A549 (cell line): ENCODE data around the gene PTPN13. TPM values are rescaled to one million over a fixed set of nuclear protein-coding genes. Genes with fewer than 3 reads are reported as not detected.

ENCODE experiments used
- ATAC-seq, 2 experiments: fragments of 200-7000 bp in 1 of 2; fragments of >200 bp in 1 of 2; cut with Nextera tagmentation in 1 of 2; cut with Tn5 transposase in 1 of 2; 3 replicates each; pipeline versions ENCODE4 v1.8.0 to v1.9.1; 2018 to 2020; ENCODE audit warnings: mild to moderate bottlenecking in 1 of 2, moderate library complexity in 1 of 2
- CTCF ChIA-PET: fragments of 300-600 bp; sonication (Branson Sonifier 250); formaldehyde crosslinking; extraction: SDS; loops from one replicate; lab custom pipeline; 2021; ENCODE audit warnings: antibody characterized with exemption, inconsistent platforms; lab: Yijun Ruan, JAX
- POLR2A ChIA-PET: fragments of 350-600 bp; formaldehyde crosslinking; extraction: SDS; loops from one replicate; lab custom pipeline; 2021; ENCODE audit warnings: antibody characterized with exemption, inconsistent platforms; lab: Yijun Ruan, JAX
- DNase-seq, 2 experiments: peaks; one replicate each; pipeline versions ENCODE4 v3.0.0 to v3.0.0-alpha.2; 2011 to 2016; ENCODE audit warnings: low read depth in 1 of 2, low spot score in 1 of 2
- FAIRE-seq: peaks from 2 replicates; lab custom pipeline; 2011; peaks lifted over from hg19 to GRCh38; lab: Jason Lieb, UNC
- H3K27ac ChIP-seq, 2 experiments: fragments of >200 bp; sonication (Bioruptor Twin); formaldehyde crosslinking; 3 replicates each; pipeline ENCODE4 v1.5.1; 2016 to 2017
- H3K4me1 ChIP-seq: fragments of >200 bp; sonication (Bioruptor Twin); formaldehyde crosslinking; 3 replicates; pipeline ENCODE4 v1.6.1; 2016
- H3K4me2 ChIP-seq: fragments of >200 bp; sonication (Bioruptor Twin); formaldehyde crosslinking; 3 replicates; pipeline ENCODE4 v1.6.1; 2016
- H3K4me3 ChIP-seq: fragments of >200 bp; sonication (Bioruptor Twin); formaldehyde crosslinking; 3 replicates; pipeline ENCODE4 v1.5.1; 2016
- H3K9me3 ChIP-seq: fragments of >200 bp; sonication (Bioruptor Twin); formaldehyde crosslinking; 3 replicates; pipeline ENCODE4 v1.6.1; 2016
- EP300 ChIP-seq, 2 experiments: fragments of >200 bp; sonication (Bioruptor Twin); formaldehyde crosslinking; IDR thresholded peaks; 2 replicates in 1 of 2; 3 replicates in 1 of 2; pipeline ENCODE4 v1.6.1; 2016 to 2017
- FOXS1 ChIP-seq: fragments of 250-450 bp; sonication (Bioruptor Pico); IDR thresholded peaks from 2 replicates; pipeline ENCODE4 v1.5.0; 2020; ENCODE audit warnings: mild to moderate bottlenecking, moderate library complexity
- GATA3 ChIP-seq: IDR thresholded peaks from 2 replicates; pipeline ENCODE4 v1.6.1; 2012; ENCODE audit warnings: borderline replicate concordance
- HDAC2 ChIP-seq: fragments of 200-600 bp; sonication (generic); IDR thresholded peaks from 2 replicates; pipeline ENCODE4 v1.6.1; 2016
- HEYL ChIP-seq: fragments of 250-450 bp; sonication (Bioruptor Pico); IDR thresholded peaks from 2 replicates; pipeline ENCODE4 v1.8.0; 2021; ENCODE audit warnings: mild to moderate bottlenecking, moderate library complexity
- HOXB5 ChIP-seq: fragments of 250-450 bp; sonication (Bioruptor Pico); IDR thresholded peaks from 2 replicates; pipeline ENCODE4 v1.5.0; 2020; ENCODE audit warnings: mild to moderate bottlenecking, moderate library complexity
- MYC ChIP-seq: IDR thresholded peaks from 2 replicates; pipeline ENCODE4 v1.6.1; 2012; ENCODE audit warnings: mild to moderate bottlenecking, inconsistent platforms, low read length, improper control_type of control experiment, borderline replicate concordance
- NPAS2 ChIP-seq: fragments of 250-450 bp; sonication (Bioruptor Pico); IDR thresholded peaks from 2 replicates; pipeline ENCODE4 v1.8.0; 2022; ENCODE audit warnings: mild to moderate bottlenecking, moderate library complexity, borderline replicate concordance
- PHF8 ChIP-seq: fragments of 200-600 bp; sonication (generic); IDR thresholded peaks from 2 replicates; pipeline ENCODE4 v1.6.1; 2016; ENCODE audit warnings: low read depth, mild to moderate bottlenecking, antibody characterized with exemption, moderate library complexity, borderline replicate concordance
- POLR2A ChIP-seq: IDR thresholded peaks from 2 replicates; pipeline ENCODE4 v1.6.1; 2012; ENCODE audit warnings: mild to moderate bottlenecking, low read length
- POLR2AphosphoS2 ChIP-seq: conservative IDR thresholded peaks from 2 replicates; pipeline ENCODE4 v1.6.1; 2012; ENCODE audit warnings: low read length, improper control_type of control experiment, inconsistent platforms
- RAD21 ChIP-seq, 2 experiments: fragments of >200 bp in 1 of 2; sonication (Bioruptor Twin) in 1 of 2; formaldehyde crosslinking in 1 of 2; IDR thresholded peaks in 1 of 2; conservative IDR thresholded peaks in 1 of 2; 2 replicates in 1 of 2; 3 replicates in 1 of 2; pipeline ENCODE4 v1.6.1; 2012 to 2018; ENCODE audit warnings: inconsistent platforms in 1 of 2
- SMC3 ChIP-seq: fragments of >200 bp; sonication (Bioruptor Twin); formaldehyde crosslinking; IDR thresholded peaks from 3 replicates; pipeline ENCODE4 v1.6.1; 2018; ENCODE audit warnings: inconsistent platforms
- SREBF2 ChIP-seq: fragments of 450-650 bp; IDR thresholded peaks from 2 replicates; pipeline ENCODE4 v1.6.1; 2014; ENCODE audit warnings: mild to moderate bottlenecking, moderate library complexity
- TFCP2L1 ChIP-seq: fragments of 250-450 bp; sonication (Bioruptor Pico); IDR thresholded peaks from 2 replicates; pipeline ENCODE4 v1.5.0; 2021; ENCODE audit warnings: mild to moderate bottlenecking
- TP53 ChIP-seq: fragments of 250-450 bp; sonication (Bioruptor Pico); IDR thresholded peaks from 2 replicates; pipeline ENCODE4 v1.5.0; 2021; ENCODE audit warnings: mild to moderate bottlenecking, moderate library complexity
- ZC3H11A ChIP-seq: fragments of 450-650 bp; IDR thresholded peaks from 2 replicates; pipeline ENCODE4 v1.6.1; 2014; ENCODE audit warnings: antibody characterized with exemption, mild to moderate bottlenecking
- WGBS: methylation state at CpG from one replicate; pipeline ENCODE4 v1.1.6; 2017; ENCODE audit errors: missing lambda C conversion rate; 5-methylcytosine and 5-hydroxymethylcytosine counted together
- polyA plus RNA-seq, 4 experiments: library from polyadenylated mRNA; depleted of rRNA in 3 of 4; stranded (reverse); fragments of >200 nt; fragmentation: RNase III in 1 of 4; extraction: RNeasy Plus Mini Kit Qiagen cat#74134 plus additional on column Dnase treatment in 1 of 4; gene quantifications; 2 replicates in 3 of 4; 3 replicates in 1 of 4; pipeline ENCODE4 v1.2.3, GENCODE V29; 2011 to 2017
- TF ChIP-seq, protein P1 (sequence below): fragments of 150-350 bp; IDR thresholded peaks from 2 replicates; pipeline ENCODE4 v1.6.1; 2014; ENCODE audit warnings: low read depth, mild to moderate bottlenecking, low read length
- TF ChIP-seq, protein P2 (sequence below): fragments of >200 bp; sonication (Bioruptor Twin); formaldehyde crosslinking; IDR thresholded peaks from 2 replicates; pipeline ENCODE4 v1.6.1; 2016
- TF ChIP-seq, protein P3 (sequence below): fragments of 200-600 bp; sonication (generic); IDR thresholded peaks from 2 replicates; pipeline ENCODE4 v1.6.1; 2016; ENCODE audit warnings: antibody characterized with exemption, mild to moderate bottlenecking, moderate library complexity
- TF ChIP-seq, protein P4 (sequence below): fragments of 450-650 bp; IDR thresholded peaks from 2 replicates; pipeline ENCODE4 v1.6.1; 2014; ENCODE audit warnings: antibody characterized with exemption
- TF ChIP-seq, protein P5 (sequence below): fragments of 250-450 bp; sonication (Bioruptor Pico); IDR thresholded peaks from 2 replicates; pipeline ENCODE4 v1.5.0; 2020; ENCODE audit warnings: low read depth, mild to moderate bottlenecking, moderate library complexity

The PTPN13 gene
- polyA plus RNA-seq, 2 of the 4 experiments (the other 2 are of a cell fraction), result 10.4 to 13.3 TPM

DNA sequence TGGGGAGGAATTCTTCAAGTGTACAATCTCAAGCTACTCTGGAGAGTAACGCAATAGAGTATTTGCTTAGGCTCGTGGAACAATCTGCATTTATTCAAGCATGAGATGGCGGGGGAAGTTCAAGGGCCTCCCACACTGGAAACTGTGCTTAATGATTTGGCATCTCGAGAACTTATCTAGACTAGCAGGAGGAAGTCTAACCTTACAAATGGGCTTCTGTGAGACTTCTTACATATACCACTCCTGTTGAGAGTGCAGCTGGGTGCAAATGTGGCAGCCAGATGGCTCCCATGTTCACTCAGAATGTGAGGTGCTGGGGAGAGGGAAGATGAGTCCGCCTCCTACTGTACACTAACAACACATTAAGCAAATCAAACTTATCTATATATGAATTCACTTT is 29.3 kb upstream of the PTPN13 start (continued):
- TF ChIP-seq, protein P1, sequence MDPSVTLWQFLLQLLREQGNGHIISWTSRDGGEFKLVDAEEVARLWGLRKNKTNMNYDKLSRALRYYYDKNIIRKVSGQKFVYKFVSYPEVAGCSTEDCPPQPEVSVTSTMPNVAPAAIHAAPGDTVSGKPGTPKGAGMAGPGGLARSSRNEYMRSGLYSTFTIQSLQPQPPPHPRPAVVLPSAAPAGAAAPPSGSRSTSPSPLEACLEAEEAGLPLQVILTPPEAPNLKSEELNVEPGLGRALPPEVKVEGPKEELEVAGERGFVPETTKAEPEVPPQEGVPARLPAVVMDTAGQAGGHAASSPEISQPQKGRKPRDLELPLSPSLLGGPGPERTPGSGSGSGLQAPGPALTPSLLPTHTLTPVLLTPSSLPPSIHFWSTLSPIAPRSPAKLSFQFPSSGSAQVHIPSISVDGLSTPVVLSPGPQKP, result no peak
- TF ChIP-seq, all 56 proteins: peak for 0

DNA sequence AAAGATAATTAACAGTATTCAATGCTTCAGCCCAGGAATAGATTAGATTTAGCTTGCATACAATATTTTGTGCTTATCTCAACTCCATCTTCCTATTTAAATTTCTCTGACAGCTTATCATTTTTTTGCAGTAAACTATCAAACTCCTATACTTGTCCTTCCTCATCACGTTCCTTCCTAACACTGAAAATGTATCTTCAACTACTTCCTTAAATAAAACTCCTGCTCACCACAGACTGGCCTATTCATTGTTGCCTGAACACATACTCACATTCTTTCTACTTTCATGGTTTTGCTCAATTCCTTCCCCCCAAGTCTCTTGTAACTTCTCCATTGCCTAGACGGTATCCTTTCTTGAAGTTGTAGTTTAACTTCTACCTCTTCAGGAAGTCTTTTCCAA is 28.5 kb upstream of the PTPN13 start:
- POLR2A ChIA-PET, result no interaction called here
- ATAC-seq (no peak), DNase-seq (no peak), FAIRE-seq (no peak)
- Histone ChIP-seq H3K9me3 (no peaks in the 10 kb centered on the region), H3K4me2 (no peak overlapping the region), H3K27ac (no peak overlapping the region), H3K4me3 (no peak overlapping the region), H3K4me1 (no peaks in the 10 kb centered on the region)
- TF ChIP-seq POLR2A, result no peak
- TF ChIP-seq, protein P2, sequence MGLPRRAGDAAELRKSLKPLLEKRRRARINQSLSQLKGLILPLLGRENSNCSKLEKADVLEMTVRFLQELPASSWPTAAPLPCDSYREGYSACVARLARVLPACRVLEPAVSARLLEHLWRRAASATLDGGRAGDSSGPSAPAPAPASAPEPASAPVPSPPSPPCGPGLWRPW, result no peak
- TF ChIP-seq SREBF2, result no peak
- TF ChIP-seq, protein P3, sequence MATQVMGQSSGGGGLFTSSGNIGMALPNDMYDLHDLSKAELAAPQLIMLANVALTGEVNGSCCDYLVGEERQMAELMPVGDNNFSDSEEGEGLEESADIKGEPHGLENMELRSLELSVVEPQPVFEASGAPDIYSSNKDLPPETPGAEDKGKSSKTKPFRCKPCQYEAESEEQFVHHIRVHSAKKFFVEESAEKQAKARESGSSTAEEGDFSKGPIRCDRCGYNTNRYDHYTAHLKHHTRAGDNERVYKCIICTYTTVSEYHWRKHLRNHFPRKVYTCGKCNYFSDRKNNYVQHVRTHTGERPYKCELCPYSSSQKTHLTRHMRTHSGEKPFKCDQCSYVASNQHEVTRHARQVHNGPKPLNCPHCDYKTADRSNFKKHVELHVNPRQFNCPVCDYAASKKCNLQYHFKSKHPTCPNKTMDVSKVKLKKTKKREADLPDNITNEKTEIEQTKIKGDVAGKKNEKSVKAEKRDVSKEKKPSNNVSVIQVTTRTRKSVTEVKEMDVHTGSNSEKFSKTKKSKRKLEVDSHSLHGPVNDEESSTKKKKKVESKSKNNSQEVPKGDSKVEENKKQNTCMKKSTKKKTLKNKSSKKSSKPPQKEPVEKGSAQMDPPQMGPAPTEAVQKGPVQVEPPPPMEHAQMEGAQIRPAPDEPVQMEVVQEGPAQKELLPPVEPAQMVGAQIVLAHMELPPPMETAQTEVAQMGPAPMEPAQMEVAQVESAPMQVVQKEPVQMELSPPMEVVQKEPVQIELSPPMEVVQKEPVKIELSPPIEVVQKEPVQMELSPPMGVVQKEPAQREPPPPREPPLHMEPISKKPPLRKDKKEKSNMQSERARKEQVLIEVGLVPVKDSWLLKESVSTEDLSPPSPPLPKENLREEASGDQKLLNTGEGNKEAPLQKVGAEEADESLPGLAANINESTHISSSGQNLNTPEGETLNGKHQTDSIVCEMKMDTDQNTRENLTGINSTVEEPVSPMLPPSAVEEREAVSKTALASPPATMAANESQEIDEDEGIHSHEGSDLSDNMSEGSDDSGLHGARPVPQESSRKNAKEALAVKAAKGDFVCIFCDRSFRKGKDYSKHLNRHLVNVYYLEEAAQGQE, result no peak
- no peak for TF ChIP-seq FOXS1 (CRISPR knock-in tag)
- TF ChIP-seq, protein P1, result no peak
- TF ChIP-seq HEYL (CRISPR knock-in tag), result no peak
- WGBS, result 94% methylated on average over 2 of the region's 2 CpGs
- CTCF ChIA-PET, result no interaction called here

DNA sequence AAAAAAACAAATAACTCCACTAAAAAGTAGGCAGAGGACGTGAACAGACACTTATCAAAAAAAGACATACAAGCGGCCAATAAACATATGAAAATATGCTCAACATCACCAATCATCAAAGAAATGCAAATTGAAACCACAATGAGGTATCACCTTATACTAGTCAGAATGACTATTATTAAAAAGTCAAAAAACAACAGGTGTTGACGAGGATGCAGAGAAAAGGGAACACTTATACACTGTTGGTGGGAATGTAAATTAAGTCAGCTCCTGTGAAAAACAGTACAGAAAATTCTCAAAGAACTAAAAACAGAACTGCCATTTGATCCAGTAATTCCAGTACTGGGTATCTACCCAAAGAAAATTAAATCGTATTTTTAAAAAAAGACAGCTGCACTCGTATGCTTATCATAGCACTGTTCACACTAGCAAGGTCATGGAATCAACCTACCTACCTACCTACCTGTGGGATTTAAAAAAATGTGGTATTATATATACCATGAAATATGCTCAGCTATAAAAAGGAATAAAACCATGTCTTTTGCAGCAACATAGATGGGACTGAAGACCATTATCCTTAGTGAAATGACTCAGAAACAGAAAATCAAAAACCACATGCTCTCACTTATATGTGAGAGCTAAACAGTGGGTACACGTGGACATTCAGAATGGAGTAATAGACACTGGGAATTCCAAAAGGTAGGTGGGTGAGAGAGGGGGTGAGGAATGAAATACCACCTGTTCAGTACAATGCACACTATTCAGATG is 24.8 kb upstream of the PTPN13 start:
- DNase-seq (no peak), FAIRE-seq (no peak), ATAC-seq (no peak)
- CTCF ChIA-PET, result interaction anchor here (0.9 kb wide), 1 partner anchor 71 kb away, joined by 3 read pairs; no protein-coding TSS in a partner anchor
- 83% methylated on average over 6 of the region's 6 CpGs for WGBS
- POLR2A ChIA-PET, result no interaction called here
- no peaks in the 10 kb centered on the region; the same call in 2 of the 3 replicates for H3K4me1 ChIP-seq
- H3K4me3 ChIP-seq, result no peak overlapping the region
- H3K4me2 ChIP-seq, result no peak overlapping the region
- TF ChIP-seq ZC3H11A (no peak), EP300 (IDR thresholded peaks at IDR 0.05) (no peak), MYC (no peak), PHF8 (no peak)
- TF ChIP-seq, all 56 proteins: peak for 0
- no peak overlapping the region for H3K27ac ChIP-seq
- no peaks in the 10 kb centered on the region for H3K9me3 ChIP-seq

DNA sequence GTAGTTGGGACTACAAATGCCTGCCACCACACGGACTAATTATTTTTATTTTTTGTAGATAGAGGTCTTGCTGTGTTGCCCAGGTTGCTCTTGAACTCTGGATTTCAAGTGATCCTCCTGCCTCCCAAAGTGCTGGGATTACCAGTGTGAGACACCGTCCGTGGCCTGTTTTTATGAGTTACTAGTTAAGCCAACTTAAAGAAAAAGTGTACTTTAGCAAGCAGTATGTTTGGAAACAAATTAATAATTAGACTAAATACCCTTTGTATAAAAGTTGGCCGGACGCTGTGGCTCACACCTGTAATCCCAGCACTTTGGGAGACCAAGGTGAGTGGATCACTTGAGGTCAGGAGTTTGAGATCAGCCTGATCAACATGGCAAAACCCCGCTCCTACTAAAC is 14.2 kb upstream of the PTPN13 start:
- ChIA-PET POLR2A (no interaction called here), CTCF (no interaction called here)
- peaks cover 6% of the 10 kb centered on the region; the same call in 1 of the 3 replicates for H3K4me1 ChIP-seq
- H3K27ac ChIP-seq, result no peak overlapping the region
- DNase-seq (no peak), ATAC-seq (no peak), FAIRE-seq (no peak)
- H3K9me3 ChIP-seq, result no peaks in the 10 kb centered on the region
- WGBS, result 58% methylated on average over 6 of the region's 6 CpGs
- no peak overlapping the region for H3K4me3 ChIP-seq
- H3K4me2 ChIP-seq, result no peak overlapping the region
- TF ChIP-seq MYC (no peak), GATA3 (no peak), HOXB5 (CRISPR knock-in tag) (no peak), POLR2AphosphoS2 (no peak), TFCP2L1 (CRISPR knock-in tag) (no peak), RAD21 (conservative IDR thresholded peaks at IDR 0.05 in 1 of 2, IDR thresholded peaks at IDR 0.05 in 1 of 2) (no peak), NPAS2 (CRISPR knock-in tag) (no peak), SMC3 (no peak), PHF8 (no peak), HDAC2 (no peak), TP53 (CRISPR knock-in tag) (no peak)
- TF ChIP-seq, protein P4, sequence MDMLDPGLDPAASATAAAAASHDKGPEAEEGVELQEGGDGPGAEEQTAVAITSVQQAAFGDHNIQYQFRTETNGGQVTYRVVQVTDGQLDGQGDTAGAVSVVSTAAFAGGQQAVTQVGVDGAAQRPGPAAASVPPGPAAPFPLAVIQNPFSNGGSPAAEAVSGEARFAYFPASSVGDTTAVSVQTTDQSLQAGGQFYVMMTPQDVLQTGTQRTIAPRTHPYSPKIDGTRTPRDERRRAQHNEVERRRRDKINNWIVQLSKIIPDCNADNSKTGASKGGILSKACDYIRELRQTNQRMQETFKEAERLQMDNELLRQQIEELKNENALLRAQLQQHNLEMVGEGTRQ, result no peak
- TF ChIP-seq, protein P2, result no peak
- TF ChIP-seq, protein P5, sequence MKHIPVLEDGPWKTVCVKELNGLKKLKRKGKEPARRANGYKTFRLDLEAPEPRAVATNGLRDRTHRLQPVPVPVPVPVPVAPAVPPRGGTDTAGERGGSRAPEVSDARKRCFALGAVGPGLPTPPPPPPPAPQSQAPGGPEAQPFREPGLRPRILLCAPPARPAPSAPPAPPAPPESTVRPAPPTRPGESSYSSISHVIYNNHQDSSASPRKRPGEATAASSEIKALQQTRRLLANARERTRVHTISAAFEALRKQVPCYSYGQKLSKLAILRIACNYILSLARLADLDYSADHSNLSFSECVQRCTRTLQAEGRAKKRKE (CRISPR knock-in tag), result no peak
